ENCODE data around the gene OTOA.
A peak's percentile ranks its signal among the peaks of the same experiment; 100 is the strongest.
"Not testable (repeated sequence)": the region's sequence is repeated elsewhere in the genome, so short reads cannot be mapped to it uniquely, and the experiment has no call there.

OTOA gene

GRCh38 chr16:21642861-21643260 lies 20.9 kb upstream of the OTOA start:
- no peak for DNase-seq

- DNase-seq: no peak
Observed at GRCh38 chr16:21643785-21644184, 20.0 kb upstream of the OTOA start.

GRCh38 chr16:21644674-21645073 lies 19.1 kb upstream of the OTOA start:
- no peak for DNase-seq

- peak; percentile 14 for DNase-seq
Observed at GRCh38 chr16:21645261-21645721, 18.5 kb upstream of the OTOA start.

GRCh38 chr16:21646091-21646490 lies 17.7 kb upstream of the OTOA start:
- DNase-seq: no peak

GRCh38 chr16:21646721-21647561 lies 16.8 kb upstream of the OTOA start:
- DNase-seq: no peak

GRCh38 chr16:21647562-21648164 lies 16.1 kb upstream of the OTOA start:
- no peak for DNase-seq

- not testable (repeated sequence) for DNase-seq
Observed at GRCh38 chr16:21649826-21650406, 13.9 kb upstream of the OTOA start.

GRCh38 chr16:21650521-21650920 lies 13.2 kb upstream of the OTOA start:
- no peak for DNase-seq

GRCh38 chr16:21651515-21651914 lies 12.3 kb upstream of the OTOA start:
- DNase-seq: no peak

GRCh38 chr16:21652453-21652852 lies 11.3 kb upstream of the OTOA start, which contains the start of gene IGSF6:
Gene IGSF6 (minus strand): TSS chr16:21652608. CDS start chr16:21652598, 10 bp downstream.
- DNase-seq: no peak

GRCh38 chr16:21653571-21653970 lies 10.2 kb upstream of the OTOA start:
- DNase-seq: no peak

- no peak for DNase-seq
Observed at GRCh38 chr16:21654466-21654865, 9.3 kb upstream of the OTOA start.

GRCh38 chr16:21654881-21655280 lies 8.9 kb upstream of the OTOA start:
- DNase-seq: no peak

GRCh38 chr16:21656795-21657768 lies 6.7 kb upstream of the OTOA start:
- DNase-seq: peak; percentile 58

GRCh38 chr16:21659124-21659523 lies 4.6 kb upstream of the OTOA start:
- no peak for DNase-seq

- DNase-seq: no peak
Observed at GRCh38 chr16:21664801-21665492, 1.2 kb downstream of the OTOA start.

GRCh38 chr16:21666772-21667171 lies 3.0 kb downstream of the OTOA start:
- DNase-seq: no peak

- no peak for DNase-seq
Observed at GRCh38 chr16:21667575-21667974, 3.8 kb downstream of the OTOA start.

- no peak for DNase-seq
Observed at GRCh38 chr16:21673469-21673868, 9.7 kb downstream of the OTOA start.

GRCh38 chr16:21674456-21674855 lies 10.7 kb downstream of the OTOA start:
- not testable (repeated sequence) for DNase-seq

- not testable (repeated sequence) for DNase-seq
Observed at GRCh38 chr16:21680714-21681113, 16.9 kb downstream of the OTOA start.
